NCI-H345 (cell line): ENCODE measurements around the gene CBFB.

Source experiments
- DNase-seq: peaks from one replicate; lab custom pipeline; 2025; lab: John Stamatoyannopoulos, UW

The CBFB gene

GRCh38 chr16:67129422-67129821 is 100.5 kb downstream of the CBFB start:
- DNase-seq: no peak

GRCh38 chr16:67137605-67138004 is 108.7 kb downstream of the CBFB start:
- no peak for DNase-seq

GRCh38 chr16:67141391-67141790 is 112.4 kb downstream of the CBFB start:
- no peak for DNase-seq

GRCh38 chr16:67142342-67142741 is 113.4 kb downstream of the CBFB start:
- DNase-seq: no peak

- DNase-seq: no peak
These were observed 116.0 kb downstream of the CBFB start for GRCh38 chr16:67144943-67145342.

- no peak for DNase-seq
These were observed 116.8 kb downstream of the CBFB start for GRCh38 chr16:67145746-67146145.

GRCh38 chr16:67146523-67147357 is 117.8 kb downstream of the CBFB start:
- no peak for DNase-seq

- no peak for DNase-seq
These were observed 118.6 kb downstream of the CBFB start for GRCh38 chr16:67147437-67148140.

- DNase-seq: no peak
These were observed 119.3 kb downstream of the CBFB start for GRCh38 chr16:67148221-67148620.

GRCh38 chr16:67148656-67149275 is 119.8 kb downstream of the CBFB start:
- no peak for DNase-seq

GRCh38 chr16:67149276-67150046 is 120.5 kb downstream of the CBFB start:
- no peak for DNase-seq

- DNase-seq: peak; percentile 39
These were observed 121.3 kb downstream of the CBFB start for GRCh38 chr16:67150047-67150832.
